Keratinocyte (primary cell): ENCODE results near the gene KCNE1. TPM values are rescaled to one million over a fixed set of nuclear protein-coding genes. Genes with fewer than 3 reads are reported as not detected.

ENCODE experiments used
- DNase-seq: peaks from one replicate; pipeline ENCODE4 v3.0.0-alpha.2; 2011; ENCODE audit warnings: low read depth, missing footprints, low spot score
- FAIRE-seq: peaks from 2 replicates; lab custom pipeline; 2011; peaks lifted over from hg19 to GRCh38; lab: Jason Lieb, UNC
- H2AFZ ChIP-seq: 2 replicates; pipeline ENCODE4 v1.6.0; 2012; ENCODE audit warnings: low read length, control low read depth, inconsistent platforms; ENCODE audit not compliant: control insufficient read depth
- H3K27ac ChIP-seq: 2 replicates; pipeline ENCODE4 v1.5.1; 2011; ENCODE audit warnings: low read length; ENCODE audit not compliant: control insufficient read depth, insufficient read depth
- H3K27me3 ChIP-seq: 3 replicates; pipeline ENCODE4 v1.6.0; 2011; ENCODE audit warnings: low read length; ENCODE audit not compliant: control insufficient read depth, insufficient read depth; ENCODE audit errors: extremely low read depth
- H3K36me3 ChIP-seq, 2 experiments: 2 replicates in 1 of 2; 3 replicates in 1 of 2; pipeline ENCODE4 v1.5.1; 2011; ENCODE audit warnings: low read length in 2 of 2, mild to moderate bottlenecking in 1 of 2; ENCODE audit not compliant: control insufficient read depth in 2 of 2, insufficient read depth in 2 of 2; ENCODE audit errors: extremely low read depth in 1 of 2
- H3K4me1 ChIP-seq: 3 replicates; pipeline ENCODE4 v1.5.1; 2011; ENCODE audit warnings: low read length; ENCODE audit not compliant: control insufficient read depth, insufficient read depth; ENCODE audit errors: extremely low read depth
- H3K4me2 ChIP-seq: 3 replicates; pipeline ENCODE4 v1.6.0; 2011; ENCODE audit warnings: low read depth, low read length; ENCODE audit not compliant: control insufficient read depth, insufficient read depth; ENCODE audit errors: extremely low read depth
- H3K4me3 ChIP-seq, 3 experiments: fragments of 200-600 bp in 1 of 3; sonication (generic) in 1 of 3; 2 replicates in 2 of 3; 3 replicates in 1 of 3; pipeline ENCODE4 v1.5.1; 2011 to 2016; ENCODE audit warnings: low read length in 3 of 3, mild to moderate bottlenecking in 3 of 3, control low read depth in 2 of 3, inconsistent platforms in 1 of 3, low read depth in 1 of 3, mixed read lengths in 1 of 3, mixed run types in 1 of 3, moderate library complexity in 1 of 3; ENCODE audit not compliant: control insufficient read depth in 2 of 3, insufficient read depth in 2 of 3; ENCODE audit errors: extremely low read depth in 1 of 3
- H3K79me2 ChIP-seq: 2 replicates; pipeline ENCODE4 v1.6.0; 2012; ENCODE audit warnings: low read length; ENCODE audit not compliant: control insufficient read depth, insufficient read depth
- H3K9ac ChIP-seq: 3 replicates; pipeline ENCODE4 v1.6.0; 2011; ENCODE audit warnings: low read length; ENCODE audit not compliant: control insufficient read depth, insufficient read depth; ENCODE audit errors: extremely low read depth
- H3K9me1 ChIP-seq: 3 replicates; pipeline ENCODE4 v1.6.0; 2011; ENCODE audit warnings: low read length; ENCODE audit not compliant: control insufficient read depth, insufficient read depth; ENCODE audit errors: extremely low read depth
- H3K9me3 ChIP-seq: 2 replicates; pipeline ENCODE4 v1.5.1; 2012; ENCODE audit warnings: low read depth, low read length; ENCODE audit not compliant: control insufficient read depth
- H4K20me1 ChIP-seq: 3 replicates; pipeline ENCODE4 v1.6.0; 2011; ENCODE audit warnings: low read length; ENCODE audit not compliant: control insufficient read depth, insufficient read depth; ENCODE audit errors: extremely low read depth
- EZH2 ChIP-seq: IDR thresholded peaks from one replicate; pipeline ENCODE4 v1.6.1; 2012; ENCODE audit warnings: inconsistent platforms, mild to moderate bottlenecking, low read length, moderate library complexity
- dilution Hi-C: fragments of 300-500 bp; cut with MboI; formaldehyde crosslinking; loops from one replicate; pipeline ENCODE4 v1.7.0; 2020; ENCODE audit warnings: low sequenced_read_pairs; ENCODE audit not compliant: extremely low pct_ligation_motif_present
- polyA plus RNA-seq, 5 experiments: library from polyadenylated mRNA; depleted of rRNA in 3 of 5; stranded (reverse) in 3 of 5; stranded (forward) in 1 of 5; unstranded in 1 of 5; fragments of >200 nt; gene quantifications; 1 replicate in 1 of 5; 2 replicates in 3 of 5; 3 replicates in 1 of 5; pipeline versions ENCODE4 v1.2.1 to v1.2.3, GENCODE V29; 2011 to 2012; ENCODE audit warnings: missing spikeins in 2 of 5, low read depth in 1 of 5, low replicate concordance in 1 of 5
- TF ChIP-seq, protein P1 (sequence below), 3 experiments: IDR thresholded peaks in 1 of 3; conservative IDR thresholded peaks in 1 of 3; optimal IDR thresholded peaks in 1 of 3; 2 replicates in 2 of 3; 3 replicates in 1 of 3; pipeline versions ENCODE3 to v1.5.1; 2011; ENCODE audit warnings: low read length in 3 of 3, mild to moderate bottlenecking in 3 of 3, moderate library complexity in 2 of 3, control low read depth in 1 of 3, inconsistent platforms in 1 of 3; ENCODE audit not compliant: insufficient read depth in 2 of 3; ENCODE audit errors: extremely low read depth in 1 of 3

KCNE1 gene
- polyA plus RNA-seq, 1 donor (not counting 4 experiments of a cell fraction or from before 2014, with no cell fraction given) = 0.08 TPM

DNA sequence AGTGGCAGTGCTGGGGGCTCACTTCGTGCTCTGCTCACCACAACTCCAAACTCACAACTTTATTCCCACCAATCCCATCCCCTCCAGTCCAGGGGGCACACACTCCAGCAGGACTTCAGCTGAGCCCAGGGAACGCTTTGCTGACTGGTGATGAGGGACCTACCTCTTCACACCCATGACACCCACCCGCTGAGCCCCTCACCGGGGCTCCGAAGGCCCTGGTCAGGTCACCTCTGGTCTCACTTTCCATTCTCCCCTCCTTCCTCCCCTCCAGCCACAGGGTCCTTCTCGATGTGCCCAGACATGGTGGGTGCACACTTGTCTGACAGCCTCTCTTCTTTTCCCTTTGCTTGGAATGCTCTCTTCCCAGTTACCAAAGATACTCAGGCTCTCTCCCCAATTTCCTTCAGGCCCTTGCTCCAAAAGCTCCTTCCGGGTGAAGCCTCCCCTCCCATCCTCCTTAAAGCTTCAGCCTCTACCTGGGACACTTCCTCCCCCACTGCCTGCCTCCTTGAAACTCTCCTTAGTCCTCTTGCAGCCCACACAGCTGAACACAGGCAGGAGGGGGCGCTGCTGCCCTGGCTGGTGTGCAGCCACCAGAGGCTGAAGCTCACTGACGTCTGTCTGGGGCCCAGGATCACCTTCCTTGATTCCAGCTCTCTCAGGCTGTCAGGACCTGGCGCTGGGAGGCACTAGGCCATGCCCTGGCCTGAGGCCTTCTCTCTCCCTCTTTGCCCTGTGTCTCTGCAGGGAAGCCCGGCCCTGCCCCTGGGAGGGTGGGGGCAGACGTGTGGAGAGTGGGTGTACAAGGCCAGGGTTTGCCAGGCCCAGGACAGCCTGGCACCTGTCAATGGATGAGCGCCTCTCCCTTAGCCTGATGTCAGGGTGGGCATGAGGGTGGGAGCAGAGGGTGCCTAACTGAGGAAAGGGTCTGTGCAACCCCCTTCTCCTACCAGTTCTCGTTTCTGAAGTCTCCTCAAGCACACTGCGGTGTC is 1.6 kb downstream of the KCNE1 start:
- H3K9me1 ChIP-seq = no peaks in the 10 kb centered on the region
- H3K9me3 ChIP-seq = no peaks in the 10 kb centered on the region
- no peaks in the 10 kb centered on the region for H4K20me1 ChIP-seq
- no peaks in the 10 kb centered on the region for H3K79me2 ChIP-seq
- H3K9ac ChIP-seq = no peak overlapping the region
- no peaks in the 10 kb centered on the region for H3K36me3 ChIP-seq
- DNase-seq = peak; percentile 17
- TF ChIP-seq EZH2 = no peak
- TF ChIP-seq, protein P1, sequence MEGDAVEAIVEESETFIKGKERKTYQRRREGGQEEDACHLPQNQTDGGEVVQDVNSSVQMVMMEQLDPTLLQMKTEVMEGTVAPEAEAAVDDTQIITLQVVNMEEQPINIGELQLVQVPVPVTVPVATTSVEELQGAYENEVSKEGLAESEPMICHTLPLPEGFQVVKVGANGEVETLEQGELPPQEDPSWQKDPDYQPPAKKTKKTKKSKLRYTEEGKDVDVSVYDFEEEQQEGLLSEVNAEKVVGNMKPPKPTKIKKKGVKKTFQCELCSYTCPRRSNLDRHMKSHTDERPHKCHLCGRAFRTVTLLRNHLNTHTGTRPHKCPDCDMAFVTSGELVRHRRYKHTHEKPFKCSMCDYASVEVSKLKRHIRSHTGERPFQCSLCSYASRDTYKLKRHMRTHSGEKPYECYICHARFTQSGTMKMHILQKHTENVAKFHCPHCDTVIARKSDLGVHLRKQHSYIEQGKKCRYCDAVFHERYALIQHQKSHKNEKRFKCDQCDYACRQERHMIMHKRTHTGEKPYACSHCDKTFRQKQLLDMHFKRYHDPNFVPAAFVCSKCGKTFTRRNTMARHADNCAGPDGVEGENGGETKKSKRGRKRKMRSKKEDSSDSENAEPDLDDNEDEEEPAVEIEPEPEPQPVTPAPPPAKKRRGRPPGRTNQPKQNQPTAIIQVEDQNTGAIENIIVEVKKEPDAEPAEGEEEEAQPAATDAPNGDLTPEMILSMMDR (optimal IDR thresholded peaks at IDR 0.05 in 1 of 3, IDR thresholded peaks at IDR 0.05 in 1 of 3, conservative IDR thresholded peaks at IDR 0.05 in 1 of 3; ENCODE audit: extremely low read depth in 1 of 3, insufficient read depth in 2 of 3, low read length in 3 of 3) = peak; percentile 67 to 97 (median 90)
- dilution Hi-C loops = no loop called here
- H3K4me1 ChIP-seq = no peaks in the 10 kb centered on the region
- no peak overlapping the region for H3K4me2 ChIP-seq
- no peaks in the 10 kb centered on the region for H3K27me3 ChIP-seq
- no peak overlapping the region for H3K4me3 ChIP-seq
- peak; percentile 49 for FAIRE-seq
- no peak overlapping the region for H2AFZ ChIP-seq
- no peak overlapping the region for H3K27ac ChIP-seq

DNA sequence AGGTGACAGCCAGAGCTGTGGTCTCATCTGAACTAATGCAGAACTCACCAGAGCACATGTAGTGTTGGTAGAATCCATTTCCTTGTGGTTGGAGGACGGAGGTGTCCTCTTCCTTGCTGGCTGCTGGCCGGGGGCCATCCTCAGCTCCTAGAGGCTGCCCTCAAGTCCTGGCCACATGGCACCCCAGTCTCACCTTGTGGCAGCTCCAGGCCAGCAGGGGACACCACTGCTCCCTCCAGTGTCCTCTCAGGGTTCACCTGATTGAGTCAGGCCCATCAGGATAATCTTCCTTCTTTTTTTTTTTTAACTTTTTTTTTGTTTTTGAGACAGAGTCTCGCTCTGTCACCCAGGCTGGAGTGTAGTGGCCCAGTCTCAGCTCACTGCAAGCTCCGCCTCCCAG is 2.9 kb downstream of the KCNE1 start:
- dilution Hi-C loops = no loop called here
- Histone ChIP-seq H3K36me3 (no peaks in the 10 kb centered on the region), H3K27ac (no peak overlapping the region), H3K4me1 (no peaks in the 10 kb centered on the region), H3K79me2 (no peaks in the 10 kb centered on the region), H3K9ac (no peak overlapping the region), H3K9me1 (no peaks in the 10 kb centered on the region), H3K27me3 (no peaks in the 10 kb centered on the region), H2AFZ (no peak overlapping the region), H3K4me3 (no peak overlapping the region), H3K4me2 (no peak overlapping the region), H3K9me3 (no peaks in the 10 kb centered on the region), H4K20me1 (no peaks in the 10 kb centered on the region)
- TF ChIP-seq EZH2 = no peak
- TF ChIP-seq, protein P1 (optimal IDR thresholded peaks at IDR 0.05 in 1 of 3, IDR thresholded peaks at IDR 0.05 in 1 of 3, conservative IDR thresholded peaks at IDR 0.05 in 1 of 3; ENCODE audit: extremely low read depth in 1 of 3, insufficient read depth in 2 of 3, low read length in 3 of 3) = peak in 1 of 3 experiments; percentile 59
- DNase-seq (no peak), FAIRE-seq (no peak)
